ENCODE measurements around the gene SP140.

Gene SP140

DNA sequence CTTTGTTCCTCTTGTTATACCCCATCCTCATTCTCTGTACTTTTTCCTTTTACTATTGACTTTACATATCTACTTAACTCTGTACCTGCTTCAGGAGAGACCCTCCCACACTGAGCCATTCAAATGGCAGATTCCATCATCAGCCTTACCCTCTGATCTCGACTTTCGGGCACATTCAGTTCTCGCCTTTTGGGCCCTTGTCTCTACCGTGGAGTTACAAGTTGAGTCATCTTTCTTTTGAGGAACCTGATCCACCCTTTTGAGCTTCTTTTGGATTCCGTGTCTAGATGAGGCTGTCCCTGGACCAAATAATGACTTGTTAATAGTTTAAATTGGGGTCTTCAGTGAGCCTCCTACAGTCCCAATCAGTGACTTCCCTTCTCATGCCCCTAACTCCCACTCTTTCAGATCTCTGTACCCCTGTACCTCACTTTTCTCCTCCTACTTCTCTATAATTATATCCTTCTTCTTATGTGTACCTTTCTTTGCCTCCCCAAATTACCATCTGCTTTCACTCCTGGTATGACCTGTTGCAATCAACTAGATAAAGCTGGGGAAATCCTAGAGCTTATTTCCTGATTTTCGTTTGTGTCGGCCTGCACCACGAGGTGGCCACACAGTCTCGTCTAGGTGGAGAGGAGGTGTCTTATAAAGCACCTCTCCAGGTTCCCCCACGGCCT is 23.0 kb upstream of the SP140 start:
- H3K4me3 ChIP-seq (ENCODE audit: low read depth, low read length) = no peak overlapping the region
- TF ChIP-seq, protein P1, sequence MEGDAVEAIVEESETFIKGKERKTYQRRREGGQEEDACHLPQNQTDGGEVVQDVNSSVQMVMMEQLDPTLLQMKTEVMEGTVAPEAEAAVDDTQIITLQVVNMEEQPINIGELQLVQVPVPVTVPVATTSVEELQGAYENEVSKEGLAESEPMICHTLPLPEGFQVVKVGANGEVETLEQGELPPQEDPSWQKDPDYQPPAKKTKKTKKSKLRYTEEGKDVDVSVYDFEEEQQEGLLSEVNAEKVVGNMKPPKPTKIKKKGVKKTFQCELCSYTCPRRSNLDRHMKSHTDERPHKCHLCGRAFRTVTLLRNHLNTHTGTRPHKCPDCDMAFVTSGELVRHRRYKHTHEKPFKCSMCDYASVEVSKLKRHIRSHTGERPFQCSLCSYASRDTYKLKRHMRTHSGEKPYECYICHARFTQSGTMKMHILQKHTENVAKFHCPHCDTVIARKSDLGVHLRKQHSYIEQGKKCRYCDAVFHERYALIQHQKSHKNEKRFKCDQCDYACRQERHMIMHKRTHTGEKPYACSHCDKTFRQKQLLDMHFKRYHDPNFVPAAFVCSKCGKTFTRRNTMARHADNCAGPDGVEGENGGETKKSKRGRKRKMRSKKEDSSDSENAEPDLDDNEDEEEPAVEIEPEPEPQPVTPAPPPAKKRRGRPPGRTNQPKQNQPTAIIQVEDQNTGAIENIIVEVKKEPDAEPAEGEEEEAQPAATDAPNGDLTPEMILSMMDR (IDR thresholded peaks at IDR 0.05; ENCODE audit: low read depth, low read length) = no peak

DNA sequence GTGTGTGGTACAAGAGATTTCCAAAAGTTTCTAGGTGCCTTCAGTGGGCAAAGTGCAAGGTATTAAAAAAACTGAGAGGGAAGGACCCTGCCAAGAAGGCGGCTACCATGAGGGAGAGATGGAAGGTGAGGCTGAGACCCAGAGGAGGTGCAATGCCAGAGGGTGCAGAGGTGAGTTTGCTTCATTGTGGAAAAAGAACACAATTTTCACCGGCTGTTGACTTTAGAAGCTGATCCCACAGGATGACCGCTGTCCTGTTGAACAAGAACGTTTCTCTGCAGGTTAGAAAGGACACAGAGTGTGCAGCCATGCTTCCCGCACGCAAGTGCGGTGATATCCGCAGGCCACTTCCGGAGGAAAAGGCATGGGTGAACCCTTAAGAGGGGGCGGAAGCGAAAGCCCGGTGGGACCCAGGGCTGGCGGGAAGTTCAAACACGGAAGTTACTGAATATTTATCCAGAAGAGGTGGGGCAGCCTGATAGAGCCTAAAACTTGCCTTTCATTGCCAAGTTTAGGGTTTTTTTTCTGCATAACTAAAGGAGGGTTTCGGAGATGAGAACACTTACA is 22.3 kb upstream of the SP140 start:
- TF ChIP-seq, protein P1 (IDR thresholded peaks at IDR 0.05; ENCODE audit: low read depth, low read length) = no peak
- no peak overlapping the region for H3K4me3 ChIP-seq (ENCODE audit: low read depth, low read length)

DNA sequence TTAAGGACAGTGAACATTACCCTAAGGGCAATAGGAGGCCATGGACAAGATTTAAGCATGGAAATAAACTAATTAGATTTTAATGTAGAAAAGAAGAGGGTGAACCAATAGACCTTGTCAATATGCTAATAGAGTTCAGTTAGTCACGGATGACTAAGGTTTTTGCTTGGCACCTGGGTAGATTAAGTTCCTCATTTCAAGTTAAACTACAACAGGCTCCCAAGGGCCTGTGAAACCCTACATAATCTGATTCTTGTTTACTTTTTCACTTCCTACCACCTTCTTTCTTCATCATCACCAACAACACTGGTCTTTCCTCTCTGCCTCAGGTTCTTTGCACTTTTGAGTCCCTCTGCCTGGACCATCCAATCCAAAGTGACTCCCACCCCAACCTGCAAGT is 20.5 kb upstream of the SP140 start:
- TF ChIP-seq, protein P1 (IDR thresholded peaks at IDR 0.05; ENCODE audit: low read depth, low read length) = no peak
- H3K4me3 ChIP-seq (ENCODE audit: low read depth, low read length) = no peak overlapping the region

DNA sequence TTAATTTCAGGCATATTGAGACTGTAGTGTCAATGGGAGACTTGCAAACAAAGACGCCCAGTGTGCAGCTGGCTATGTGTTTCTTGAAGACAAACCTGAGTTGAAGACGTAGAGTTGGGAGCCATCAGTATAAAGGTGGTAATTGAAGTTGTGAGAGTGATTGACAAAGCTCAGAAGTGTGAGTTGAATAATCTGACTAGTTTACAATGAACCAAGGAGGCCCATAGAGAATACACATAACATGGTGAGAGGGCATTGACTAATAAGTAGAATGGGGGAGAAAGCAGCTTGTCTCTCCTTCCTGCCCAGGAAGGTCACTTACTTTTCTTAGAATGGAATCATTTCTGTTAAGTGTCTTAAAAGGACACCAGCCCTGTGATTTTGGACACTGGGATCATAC is 19.8 kb upstream of the SP140 start:
- no peak overlapping the region for H3K4me3 ChIP-seq (ENCODE audit: low read depth, low read length)
- TF ChIP-seq, protein P1 (IDR thresholded peaks at IDR 0.05; ENCODE audit: low read depth, low read length) = no peak

DNA sequence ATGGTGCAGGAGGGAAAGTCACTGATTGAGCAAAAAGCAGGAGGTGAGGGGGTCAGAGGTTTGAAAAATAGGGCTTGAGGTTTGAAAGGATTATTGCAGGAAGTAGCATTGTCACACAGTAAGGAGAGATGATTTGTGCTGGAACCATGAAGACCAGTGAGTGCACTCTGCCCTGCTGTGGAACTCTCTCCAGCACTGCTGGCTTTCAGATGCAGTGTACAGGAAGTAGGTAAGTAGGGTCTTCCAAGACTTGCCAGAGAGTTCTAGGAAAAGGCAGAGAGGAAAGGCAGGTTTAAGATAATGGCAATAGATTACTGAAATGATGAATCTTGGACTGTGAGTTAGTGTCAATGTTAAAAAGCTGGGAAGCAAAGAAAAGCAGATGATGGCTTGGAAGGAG is 17.0 kb upstream of the SP140 start:
- TF ChIP-seq, protein P1 (IDR thresholded peaks at IDR 0.05; ENCODE audit: low read depth, low read length) = no peak

DNA sequence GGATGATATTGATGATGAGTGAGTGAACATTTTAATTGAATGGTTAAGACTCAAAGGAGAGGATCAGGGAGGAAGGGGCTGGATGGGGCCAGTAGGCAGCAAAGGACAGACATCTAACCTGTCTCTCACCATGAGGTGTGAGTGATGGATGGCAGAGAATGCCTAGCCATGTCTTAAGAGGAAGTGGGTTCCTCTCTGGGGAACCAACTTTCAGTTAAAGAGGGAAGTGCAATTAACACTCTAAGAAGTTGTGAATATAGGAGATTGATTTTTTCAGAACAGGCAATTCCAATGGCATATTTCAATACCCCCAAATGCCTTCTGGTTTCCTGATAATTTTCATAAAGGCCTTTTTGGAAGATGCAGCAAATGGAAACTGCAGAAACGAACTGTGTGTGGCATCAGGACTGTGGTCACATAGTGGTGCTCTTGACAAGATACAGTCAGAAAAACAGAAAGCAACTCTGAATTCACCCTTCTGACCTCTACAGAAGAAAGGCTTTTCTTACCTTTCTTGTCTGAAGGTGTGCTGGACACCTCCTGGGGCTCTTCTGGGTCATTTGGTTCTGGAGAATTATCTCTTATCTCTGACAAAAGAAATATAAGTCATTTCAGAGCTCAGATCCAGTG is 16.0 kb upstream of the SP140 start:
- TF ChIP-seq, protein P1 (IDR thresholded peaks at IDR 0.05; ENCODE audit: low read depth, low read length) = no peak
- H3K4me3 ChIP-seq (ENCODE audit: low read depth, low read length) = no peak overlapping the region

More for the DNA sequence above, 17.0 kb upstream of the SP140 start:
- H3K4me3 ChIP-seq (ENCODE audit: low read depth, low read length) = no peak overlapping the region

DNA sequence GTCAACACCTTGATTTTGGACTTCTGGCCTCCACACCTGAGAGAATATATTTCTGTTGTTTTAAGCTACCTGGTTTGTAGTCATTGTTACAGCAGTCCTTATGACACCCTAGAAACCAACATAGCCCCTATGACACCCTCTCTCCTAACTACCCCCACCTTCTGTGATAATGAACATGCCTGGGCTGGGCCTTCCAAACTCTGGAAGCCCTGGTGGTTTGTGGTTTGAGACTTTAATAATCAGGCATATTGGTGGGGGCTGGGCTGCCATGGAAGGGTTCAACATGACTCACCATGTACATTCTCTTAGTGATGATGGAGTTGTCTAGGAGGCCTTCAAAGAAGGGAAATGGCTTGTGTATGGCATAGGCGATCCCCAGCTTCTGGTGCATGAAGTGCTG is 9.0 kb upstream of the SP140 start:
- TF ChIP-seq, protein P1 (IDR thresholded peaks at IDR 0.05; ENCODE audit: low read depth, low read length) = no peak
- H3K4me3 ChIP-seq (ENCODE audit: low read depth, low read length) = no peak overlapping the region

Measured in WI38 (cell line).